HG02870 (cell line): Measurements from ENCODE around the gene SYS1.

Experiments
- ATAC-seq: cut with Tn5 transposase; IDR thresholded peaks from one replicate; pipeline ENCODE4 v1.9.1; 2021; ENCODE audit warnings: mild to moderate bottlenecking, moderate library complexity; ENCODE audit not compliant: unreplicated experiment

Gene SYS1

GRCh38 chr20:45374966-45375365 is 12.0 kb downstream of the SYS1 start:
- no peak for ATAC-seq

GRCh38 chr20:45377269-45377668 is 14.3 kb downstream of the SYS1 start:
- ATAC-seq, result no peak

GRCh38 chr20:45378191-45378590 is 15.2 kb downstream of the SYS1 start, which contains the start of gene TP53TG5:
TSS of gene TP53TG5 (minus strand) at chr20:45378325. CDS start at chr20:45378236, 89 bp downstream.
- no peak for ATAC-seq

GRCh38 chr20:45387274-45387673 is 24.3 kb downstream of the SYS1 start:
- ATAC-seq, result no peak

- no peak for ATAC-seq
Observed at GRCh38 chr20:45390931-45391330, 28.0 kb downstream of the SYS1 start.

GRCh38 chr20:45391559-45391958 is 28.6 kb downstream of the SYS1 start:
- no peak for ATAC-seq

GRCh38 chr20:45392733-45393132 is 29.8 kb downstream of the SYS1 start:
- no peak for ATAC-seq

GRCh38 chr20:45394221-45395113 is 31.5 kb downstream of the SYS1 start:
- ATAC-seq, result no peak

- no peak for ATAC-seq
Observed at GRCh38 chr20:45395114-45395415, 32.1 kb downstream of the SYS1 start.

GRCh38 chr20:45399018-45399417 is 36.1 kb downstream of the SYS1 start:
- ATAC-seq, result no peak

GRCh38 chr20:45400346-45401031 is 37.5 kb downstream of the SYS1 start:
- ATAC-seq, result no peak

GRCh38 chr20:45402946-45403345 is 40.0 kb downstream of the SYS1 start:
- no peak for ATAC-seq

- ATAC-seq, result no peak
Observed at GRCh38 chr20:45404438-45404837, 41.5 kb downstream of the SYS1 start.

- no peak for ATAC-seq
Observed at GRCh38 chr20:45405571-45406259, 42.8 kb downstream of the SYS1 start.

- no peak for ATAC-seq
Observed at GRCh38 chr20:45406260-45407066, 43.5 kb downstream of the SYS1 start.

- no peak for ATAC-seq
Observed at GRCh38 chr20:45407067-45407745, 44.2 kb downstream of the SYS1 start.

- ATAC-seq, result no peak
Observed at GRCh38 chr20:45407783-45408645, 45.1 kb downstream of the SYS1 start, which contains the start of gene DBNDD2. TSS of gene DBNDD2 (plus strand) at chr20:45408289. CDS start at chr20:45408468, 179 bp downstream.

- ATAC-seq, result no peak
Observed at GRCh38 chr20:45408646-45409213, 45.8 kb downstream of the SYS1 start.
